GOT3 (cell line): ENCODE measurements around the gene PTK6.

Source experiments
- DNase-seq: peaks from one replicate; lab custom pipeline; 2025; ENCODE audit warnings: mixed read lengths; lab: John Stamatoyannopoulos, UW

Gene PTK6

GRCh38 chr20:63557481-63557891 is 20.3 kb upstream of the PTK6 start:
- DNase-seq, result no peak

DNA sequence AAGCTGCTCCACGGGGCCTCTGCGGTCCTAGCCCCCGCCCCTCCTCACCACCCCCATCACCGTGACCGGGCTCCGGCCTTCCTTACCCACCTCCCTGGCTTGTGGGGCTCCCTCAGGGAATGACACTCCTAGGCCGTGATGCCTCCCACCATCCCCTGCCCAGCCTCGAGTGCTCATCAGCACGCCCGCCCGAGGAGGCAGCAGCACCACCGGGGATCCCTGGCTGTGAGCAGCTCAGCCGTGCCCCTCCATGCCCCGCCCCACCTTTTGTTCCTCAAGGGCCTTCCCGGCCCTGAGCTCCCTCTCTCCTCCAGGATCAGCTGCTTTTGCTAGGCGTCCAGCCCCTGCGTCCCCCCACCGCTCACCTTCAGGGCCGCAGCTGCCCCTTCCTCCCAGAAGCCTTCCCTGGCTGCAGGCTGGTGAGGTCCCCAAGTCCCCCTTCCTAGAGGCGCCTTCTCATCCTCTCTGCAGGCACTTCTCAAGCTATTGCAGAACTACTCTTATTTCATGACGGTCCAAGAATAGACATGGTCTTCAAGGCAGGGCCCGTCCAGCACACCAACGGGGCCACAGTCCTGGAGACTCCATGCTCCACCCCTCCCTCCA is 19.8 kb upstream of the PTK6 start:
- DNase-seq, result no peak

- DNase-seq, result no peak
These were observed 18.6 kb upstream of the PTK6 start for GRCh38 chr20:63555661-63556381.

- no peak for DNase-seq
These were observed 17.4 kb upstream of the PTK6 start for GRCh38 chr20:63554361-63555278.

- no peak for DNase-seq
These were observed 16.7 kb upstream of the PTK6 start, which contains the start of gene FNDC11 for GRCh38 chr20:63553933-63554290. FNDC11 (plus strand) TSS chr20:63554159; CDS start chr20:63555664, 1,505 bp downstream.

DNA sequence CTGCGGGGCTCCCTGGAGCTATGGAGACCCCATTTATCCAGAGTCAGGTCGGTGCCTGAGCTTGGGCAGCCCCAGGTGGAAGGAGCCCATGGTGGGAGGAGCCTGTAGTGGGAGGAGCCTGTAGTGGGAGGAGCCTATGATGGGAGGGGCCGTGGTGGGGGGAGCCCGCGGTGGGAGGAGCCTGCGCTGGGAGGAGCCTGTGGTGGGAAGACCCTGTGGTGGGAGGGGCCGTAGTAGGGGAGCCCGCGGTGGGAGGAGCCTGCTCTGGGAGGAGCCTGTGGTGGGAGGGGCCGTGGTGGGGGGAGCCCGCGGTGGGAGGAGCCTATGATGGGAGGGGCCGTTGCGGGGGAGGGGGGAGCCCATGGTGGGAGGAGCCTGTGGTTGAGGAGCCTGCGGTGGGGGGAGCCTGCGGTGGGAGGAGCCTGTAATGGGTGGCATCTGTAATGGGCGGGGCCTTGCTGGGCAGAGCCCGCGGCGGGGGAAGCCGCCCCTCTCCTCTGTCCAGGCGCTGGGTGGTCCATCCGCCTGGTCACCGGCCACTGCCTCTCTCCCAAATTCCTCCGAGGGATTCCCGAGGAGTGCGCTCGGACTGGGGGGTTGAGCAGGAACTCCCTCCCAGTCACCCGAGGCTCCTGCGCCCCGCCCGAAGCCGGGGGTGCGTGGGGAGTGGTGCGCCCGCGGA is 16.2 kb upstream of the PTK6 start:
- DNase-seq, result no peak

- no peak for DNase-seq
These were observed 15.5 kb upstream of the PTK6 start for GRCh38 chr20:63552481-63553249.

GRCh38 chr20:63551068-63551467 is 13.9 kb upstream of the PTK6 start:
- DNase-seq, result no peak

DNA sequence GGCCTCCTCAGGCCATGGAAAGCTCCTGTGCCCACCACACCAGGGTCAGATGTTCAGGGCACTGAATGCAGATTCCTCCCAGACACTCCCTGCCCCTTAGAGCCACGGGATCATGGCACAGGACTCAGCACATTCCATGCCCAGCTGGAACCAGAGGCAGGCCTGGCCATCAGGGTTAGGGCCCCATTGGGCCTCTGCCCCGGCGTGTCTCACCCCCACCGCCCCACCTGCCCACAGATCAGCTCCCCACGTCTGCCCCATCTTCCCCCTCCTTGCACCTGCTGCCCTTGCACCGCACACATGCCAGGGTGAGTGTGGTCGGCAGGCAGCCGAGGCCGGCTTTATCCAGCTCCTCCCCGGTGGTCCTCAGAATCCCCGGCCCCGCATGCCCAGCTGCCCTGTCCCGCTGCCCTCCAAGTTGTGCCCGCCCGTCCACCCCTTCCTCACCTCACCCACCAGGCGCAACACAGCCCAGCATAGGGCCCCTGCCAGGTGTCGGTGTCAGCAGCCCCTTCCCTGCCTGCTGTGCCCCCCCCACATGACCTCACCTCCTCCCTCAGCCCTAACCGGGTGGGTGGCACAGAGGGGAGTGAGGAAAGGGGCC is 12.6 kb upstream of the PTK6 start:
- DNase-seq, result no peak

GRCh38 chr20:63549019-63549418 is 11.8 kb upstream of the PTK6 start:
- DNase-seq, result no peak

GRCh38 chr20:63548542-63548941 is 11.4 kb upstream of the PTK6 start:
- DNase-seq, result no peak

- DNase-seq, result no peak
These were observed 10.7 kb upstream of the PTK6 start, which contains the start of gene SRMS for GRCh38 chr20:63547725-63548480. SRMS (minus strand) TSS chr20:63547749; CDS start chr20:63547463, 286 bp downstream.

DNA sequence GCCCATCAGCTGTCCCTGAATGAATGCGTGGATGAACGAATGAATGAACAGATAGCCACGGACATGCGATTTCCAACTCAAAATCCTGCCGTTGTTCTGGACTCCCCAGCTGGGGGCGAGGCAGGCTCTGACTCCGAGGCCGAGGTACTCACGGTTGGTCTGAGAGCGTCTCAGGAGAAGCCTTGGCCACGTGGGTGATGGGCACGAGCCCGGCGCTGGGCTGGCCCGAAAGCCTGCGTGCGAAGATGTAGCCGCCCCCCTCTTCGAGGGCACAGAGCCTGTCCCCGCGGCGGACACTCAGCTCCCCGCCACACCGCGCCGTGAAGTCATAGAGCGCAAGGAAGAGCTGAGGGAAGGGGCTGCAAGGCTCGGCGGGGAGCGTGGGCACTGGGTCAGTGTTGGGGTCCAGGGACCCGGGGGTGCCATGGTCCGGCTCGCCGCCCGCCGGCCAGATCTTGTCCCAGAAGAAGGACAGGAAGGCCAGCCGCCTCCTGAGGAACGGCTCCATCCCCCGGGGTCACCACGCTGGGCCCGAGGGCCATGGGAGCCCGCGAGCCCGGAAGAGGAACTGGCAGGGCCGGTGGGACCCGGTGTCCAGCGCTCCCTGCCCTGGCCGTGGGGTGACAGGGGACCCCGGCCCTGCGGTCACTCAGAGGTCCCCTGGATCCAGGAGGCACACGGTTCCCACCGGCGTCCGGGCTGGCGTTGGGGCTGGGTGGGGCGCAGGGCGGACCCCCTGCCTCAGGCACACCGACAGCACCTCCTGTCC is 10.0 kb upstream of the PTK6 start:
- DNase-seq, result no peak

- DNase-seq, result no peak
These were observed 9.2 kb upstream of the PTK6 start for GRCh38 chr20:63546256-63546955.

- no peak for DNase-seq
These were observed 8.6 kb upstream of the PTK6 start for GRCh38 chr20:63545814-63546213.

DNA sequence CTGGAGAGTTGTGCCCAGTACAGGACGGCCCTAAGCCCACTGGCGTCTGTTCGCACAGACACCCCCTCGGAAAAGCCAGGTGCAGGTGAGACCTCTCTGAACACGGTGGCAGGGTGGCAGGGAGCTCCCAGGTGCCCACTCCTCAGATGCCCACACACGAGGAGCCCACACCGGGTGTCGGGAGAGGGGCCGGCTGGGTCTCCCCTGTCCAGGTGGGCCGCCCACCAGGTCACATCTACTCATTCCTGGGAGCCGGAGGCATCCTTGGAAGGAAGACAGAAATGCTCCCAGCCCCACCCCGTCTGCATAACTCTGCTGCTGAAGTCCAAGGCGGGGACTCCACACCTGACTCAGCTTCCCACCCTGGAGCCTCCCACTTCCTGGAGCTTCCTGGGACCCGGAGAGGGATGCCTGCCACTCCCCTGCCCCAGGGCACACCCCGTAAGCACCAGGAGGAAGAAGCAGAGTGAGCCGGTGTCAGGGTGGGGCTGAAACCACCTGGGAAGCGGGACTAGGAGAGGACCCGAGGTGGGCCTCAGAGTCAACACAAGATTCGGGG is 7.9 kb upstream of the PTK6 start:
- DNase-seq, result no peak

- DNase-seq, result no peak
These were observed 7.2 kb upstream of the PTK6 start for GRCh38 chr20:63544241-63544957.

GRCh38 chr20:63543733-63544132 is 6.6 kb upstream of the PTK6 start:
- DNase-seq, result no peak
